OCI-LY7 (cell line): ENCODE data around the gene C10orf71. TPM values are rescaled to one million over a fixed set of nuclear protein-coding genes. Genes with fewer than 3 reads are reported as not detected.

ENCODE experiments used
- BruUV-seq: library from RNA; stranded (reverse); fragments of 400-500 nt; replicated peaks from 2 replicates; lab custom pipeline; 2021; lab: Mats Ljungman, UMichigan
- CTCF ChIA-PET: fragments of 300-600 bp; sonication (Branson Sonifier 250); formaldehyde crosslinking; loops from one replicate; lab custom pipeline; 2022; ENCODE audit warnings: antibody characterized with exemption; ENCODE audit not compliant: unreplicated experiment; lab: Charles Lee
- POLR2A ChIA-PET: fragments of 300-600 bp; sonication (Branson Sonifier 250); formaldehyde crosslinking; loops from one replicate; lab custom pipeline; 2022; ENCODE audit warnings: antibody characterized with exemption; lab: Charles Lee
- DNase-seq: peaks from one replicate; pipeline ENCODE4 v3.0.0-alpha.2; 2015; ENCODE audit warnings: low spot score
- H2AFZ ChIP-seq: fragments of 200-600 bp; sonication (generic), shearing (Covaris generic); 2 replicates; pipeline ENCODE4 v1.6.1; 2014; ENCODE audit warnings: mild to moderate bottlenecking, antibody characterized with exemption, low read length, moderate library complexity
- H3K27ac ChIP-seq: fragments of 200-600 bp; sonication (generic); 2 replicates; pipeline ENCODE4 v1.5.1; 2014; ENCODE audit warnings: mixed run types, low read depth, mild to moderate bottlenecking, moderate library complexity, low read length, inconsistent platforms; ENCODE audit not compliant: poor library complexity, severe bottlenecking
- H3K36me3 ChIP-seq: fragments of 200-600 bp; sonication (generic); 2 replicates; pipeline ENCODE4 v1.6.1; 2014; ENCODE audit warnings: mild to moderate bottlenecking, antibody characterized with exemption, low read length, moderate library complexity, mixed read lengths; ENCODE audit not compliant: insufficient read depth
- H3K4me1 ChIP-seq: fragments of 200-600 bp; sonication (generic); 2 replicates; pipeline ENCODE4 v1.5.1; 2014; ENCODE audit warnings: mild to moderate bottlenecking, low read length; ENCODE audit not compliant: insufficient read depth, poor library complexity, severe bottlenecking
- H3K4me2 ChIP-seq: fragments of 200-600 bp; sonication (generic); 2 replicates; pipeline ENCODE4 v1.6.1; 2014; ENCODE audit warnings: mild to moderate bottlenecking, low read length
- H3K4me3 ChIP-seq: fragments of 200-600 bp; sonication (generic); 2 replicates; pipeline ENCODE4 v1.5.1; 2014; ENCODE audit warnings: mild to moderate bottlenecking, low read depth, low read length; ENCODE audit not compliant: poor library complexity, severe bottlenecking
- H3K79me2 ChIP-seq: fragments of 200-600 bp; sonication (generic); 2 replicates; pipeline ENCODE4 v1.6.1; 2016; ENCODE audit warnings: low read depth, mild to moderate bottlenecking, low read length, moderate library complexity, mixed read lengths; ENCODE audit not compliant: insufficient read depth
- H3K9me2 ChIP-seq: fragments of 200-600 bp; sonication (generic); 2 replicates; pipeline ENCODE4 v1.6.1; 2016; ENCODE audit warnings: mild to moderate bottlenecking, low read length, mixed read lengths; ENCODE audit not compliant: insufficient read depth
- H3K9me3 ChIP-seq: fragments of 200-600 bp; sonication (generic); 2 replicates; pipeline ENCODE4 v1.6.1; 2014; ENCODE audit warnings: mild to moderate bottlenecking, mixed run types, low read length, mixed read lengths
- H4K20me1 ChIP-seq: fragments of 200-600 bp; sonication (generic); 2 replicates; pipeline ENCODE4 v1.6.1; 2014; ENCODE audit warnings: mild to moderate bottlenecking, antibody characterized with exemption, low read length, moderate library complexity, mixed read lengths; ENCODE audit not compliant: insufficient read depth
- EZH2phosphoT487 ChIP-seq: fragments of 200-600 bp; sonication (generic); IDR thresholded peaks from 2 replicates; pipeline ENCODE4 v1.6.1; 2018; ENCODE audit warnings: low read depth, borderline replicate concordance, mild to moderate bottlenecking, mixed run types, antibody characterized with exemption, low read length, moderate library complexity, mixed read lengths
- intact Hi-C: fragments of 100-400 bp; cut with micrococcal nuclease; formaldehyde crosslinking; loops from one replicate; pipeline ENCODE4 v1.10.0; 2022; ENCODE audit not compliant: unreplicated experiment
- total RNA-seq, 2 experiments: library from RNA; depleted of rRNA in 1 of 2; stranded (reverse); fragments of >200 nt in 1 of 2; shearing (Covaris generic) in 1 of 2; gene quantifications; 2 replicates each; pipeline ENCODE4 v1.2.3, GENCODE V29; 2014 to 2022
- TF ChIP-seq, protein P1 (sequence below): fragments of 200-600 bp; sonication (generic); conservative IDR thresholded peaks from 2 replicates; pipeline ENCODE4 v1.5.1; 2014; ENCODE audit warnings: mild to moderate bottlenecking, antibody characterized with exemption, low read length, moderate library complexity, mixed read lengths

C10orf71 gene
- total RNA-seq, 2 experiments from 2014 or later: 0.06 to 0.08 TPM

- DNase-seq: no peak
- H3K4me2 ChIP-seq: no peak overlapping the region
- intact Hi-C loops: no loop called here
- no peak overlapping the region for H3K4me3 ChIP-seq
- POLR2A ChIA-PET: no interaction called here
- H3K4me1 ChIP-seq: no peaks in the 10 kb centered on the region
- no peaks in the 10 kb centered on the region for H4K20me1 ChIP-seq
- no peaks in the 10 kb centered on the region for H3K9me2 ChIP-seq
- no peak overlapping the region for H3K27ac ChIP-seq
- BruUV-seq: no TSS peak
- no peaks in the 10 kb centered on the region for H3K36me3 ChIP-seq
- CTCF ChIA-PET: no interaction called here
- H3K9me3 ChIP-seq: no peaks in the 10 kb centered on the region
- H2AFZ ChIP-seq: no peak overlapping the region
- no peak for TF ChIP-seq EZH2phosphoT487
- TF ChIP-seq, protein P1, sequence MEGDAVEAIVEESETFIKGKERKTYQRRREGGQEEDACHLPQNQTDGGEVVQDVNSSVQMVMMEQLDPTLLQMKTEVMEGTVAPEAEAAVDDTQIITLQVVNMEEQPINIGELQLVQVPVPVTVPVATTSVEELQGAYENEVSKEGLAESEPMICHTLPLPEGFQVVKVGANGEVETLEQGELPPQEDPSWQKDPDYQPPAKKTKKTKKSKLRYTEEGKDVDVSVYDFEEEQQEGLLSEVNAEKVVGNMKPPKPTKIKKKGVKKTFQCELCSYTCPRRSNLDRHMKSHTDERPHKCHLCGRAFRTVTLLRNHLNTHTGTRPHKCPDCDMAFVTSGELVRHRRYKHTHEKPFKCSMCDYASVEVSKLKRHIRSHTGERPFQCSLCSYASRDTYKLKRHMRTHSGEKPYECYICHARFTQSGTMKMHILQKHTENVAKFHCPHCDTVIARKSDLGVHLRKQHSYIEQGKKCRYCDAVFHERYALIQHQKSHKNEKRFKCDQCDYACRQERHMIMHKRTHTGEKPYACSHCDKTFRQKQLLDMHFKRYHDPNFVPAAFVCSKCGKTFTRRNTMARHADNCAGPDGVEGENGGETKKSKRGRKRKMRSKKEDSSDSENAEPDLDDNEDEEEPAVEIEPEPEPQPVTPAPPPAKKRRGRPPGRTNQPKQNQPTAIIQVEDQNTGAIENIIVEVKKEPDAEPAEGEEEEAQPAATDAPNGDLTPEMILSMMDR: no peak
- no peaks in the 10 kb centered on the region for H3K79me2 ChIP-seq
These were observed 25.7 kb downstream of the C10orf71 start for GRCh38 chr10:49324711-49325110.

DNA sequence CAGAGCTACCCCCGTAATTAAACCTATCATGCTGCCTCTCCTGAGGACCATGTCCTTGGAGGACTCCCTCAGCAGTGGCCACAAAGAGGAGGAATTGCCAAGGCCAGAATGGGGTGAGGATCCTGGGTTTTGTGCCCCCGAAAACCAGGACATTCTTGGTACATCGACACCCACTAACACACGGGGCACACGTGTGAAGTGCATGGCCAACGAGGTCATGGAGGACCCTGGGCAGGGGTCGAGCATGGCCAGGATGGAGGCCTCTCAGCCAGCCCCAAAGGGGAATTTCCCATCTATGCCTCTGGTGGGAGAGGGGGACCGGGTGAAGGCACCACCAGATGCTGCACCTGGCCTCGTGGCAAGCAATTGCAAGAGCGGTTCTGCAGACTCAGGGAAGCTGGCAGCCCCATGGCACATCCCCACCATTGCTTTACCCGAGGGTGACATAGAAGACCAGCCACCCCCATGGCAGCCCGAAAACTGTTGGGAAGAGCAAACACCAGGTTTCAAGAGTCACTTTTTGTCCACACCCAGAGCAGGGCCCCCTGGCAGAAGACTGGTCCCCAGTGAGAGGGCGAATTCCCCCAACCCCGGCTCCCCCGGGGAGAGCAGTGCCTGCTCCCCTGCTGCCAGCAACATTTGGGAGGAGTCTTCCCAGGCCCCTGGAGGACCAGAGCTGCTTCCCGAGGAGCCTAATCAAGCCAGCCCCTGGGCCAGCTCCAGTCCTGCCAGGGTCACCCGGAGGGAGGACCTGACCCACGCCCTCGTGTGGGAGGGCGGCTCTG, 26.4 kb downstream of the C10orf71 start:
- no peaks in the 10 kb centered on the region for H3K79me2 ChIP-seq
- H3K9me3 ChIP-seq: no peaks in the 10 kb centered on the region
- no peak for DNase-seq
- TF ChIP-seq, protein P1: no peak
- TF ChIP-seq EZH2phosphoT487: no peak
- intact Hi-C loops: no loop called here
- H3K9me2 ChIP-seq: no peaks in the 10 kb centered on the region
- H2AFZ ChIP-seq: no peak overlapping the region
- H3K4me2 ChIP-seq: no peak overlapping the region
- H4K20me1 ChIP-seq: no peaks in the 10 kb centered on the region
- no peaks in the 10 kb centered on the region for H3K4me1 ChIP-seq
- CTCF ChIA-PET: no interaction called here
- no TSS peak for BruUV-seq
- no peak overlapping the region for H3K4me3 ChIP-seq
- POLR2A ChIA-PET: no interaction called here
- H3K36me3 ChIP-seq: no peaks in the 10 kb centered on the region
- H3K27ac ChIP-seq: no peak overlapping the region
